ENCODE results near the gene MYL5.
A peak's percentile ranks its signal among the peaks of the same experiment; 100 is the strongest.
"Not testable (repeated sequence)": the region's sequence is repeated elsewhere in the genome, so short reads cannot be mapped to it uniquely, and the experiment has no call there.

MYL5 gene

DNA sequence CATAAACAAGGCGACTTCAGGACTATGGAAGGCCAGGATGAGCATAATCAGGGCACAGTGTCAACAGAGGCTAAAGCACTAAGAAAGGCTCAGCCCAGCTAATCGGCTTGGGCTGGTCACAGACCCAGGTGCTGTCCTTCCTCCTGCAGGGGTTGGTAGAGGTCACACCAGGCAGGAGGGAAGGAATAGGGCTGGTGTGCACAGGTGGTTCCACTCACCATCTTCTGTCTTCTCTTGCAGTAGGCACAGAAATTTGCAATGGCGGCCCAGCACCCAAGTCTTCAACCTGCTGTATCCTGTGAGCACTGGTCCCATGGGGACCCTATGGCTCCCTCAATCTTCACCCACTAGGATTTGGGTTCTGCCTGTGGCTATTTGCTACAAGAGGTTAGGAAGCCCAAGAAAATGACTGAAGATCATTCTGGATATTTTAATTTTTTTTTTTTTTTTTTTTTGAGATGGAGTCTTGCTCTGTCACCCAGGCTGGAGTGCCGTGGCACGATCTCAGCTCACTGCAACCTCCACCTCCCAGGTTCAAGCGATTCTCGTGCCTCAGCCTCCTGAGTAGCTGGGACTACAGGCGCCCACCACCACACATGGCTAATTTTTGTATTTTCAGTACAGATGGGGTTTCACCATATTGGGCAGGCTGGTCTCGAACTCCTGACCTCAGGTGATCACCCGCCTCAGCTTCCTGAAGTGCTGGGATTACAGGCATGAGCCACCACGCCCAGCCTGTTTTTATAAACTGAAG is 4.4 kb upstream of the MYL5 start:
- DNase-seq (ENCODE audit: low spot score): not testable (repeated sequence)

DNA sequence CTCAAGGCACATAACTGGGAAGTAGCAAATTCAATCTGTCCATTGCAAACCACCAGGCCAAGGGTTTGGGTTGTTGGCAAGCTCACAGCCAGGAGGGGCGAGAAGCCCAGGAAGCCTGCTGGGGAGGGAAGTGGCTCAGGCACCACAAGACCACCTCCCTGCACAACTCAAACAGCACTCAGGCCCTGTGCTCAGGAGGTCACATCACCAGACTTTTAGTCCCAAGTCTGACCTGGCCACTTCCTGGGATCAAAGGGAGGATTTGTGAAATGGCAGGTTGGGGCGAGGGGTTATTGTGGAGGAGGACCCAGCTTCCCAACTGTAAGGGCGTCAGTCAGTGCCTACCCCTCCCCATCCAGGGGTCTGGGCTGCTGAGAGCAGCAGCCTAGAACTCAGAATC is 2.6 kb upstream of the MYL5 start:
- DNase-seq (ENCODE audit: low spot score): no peak

DNA sequence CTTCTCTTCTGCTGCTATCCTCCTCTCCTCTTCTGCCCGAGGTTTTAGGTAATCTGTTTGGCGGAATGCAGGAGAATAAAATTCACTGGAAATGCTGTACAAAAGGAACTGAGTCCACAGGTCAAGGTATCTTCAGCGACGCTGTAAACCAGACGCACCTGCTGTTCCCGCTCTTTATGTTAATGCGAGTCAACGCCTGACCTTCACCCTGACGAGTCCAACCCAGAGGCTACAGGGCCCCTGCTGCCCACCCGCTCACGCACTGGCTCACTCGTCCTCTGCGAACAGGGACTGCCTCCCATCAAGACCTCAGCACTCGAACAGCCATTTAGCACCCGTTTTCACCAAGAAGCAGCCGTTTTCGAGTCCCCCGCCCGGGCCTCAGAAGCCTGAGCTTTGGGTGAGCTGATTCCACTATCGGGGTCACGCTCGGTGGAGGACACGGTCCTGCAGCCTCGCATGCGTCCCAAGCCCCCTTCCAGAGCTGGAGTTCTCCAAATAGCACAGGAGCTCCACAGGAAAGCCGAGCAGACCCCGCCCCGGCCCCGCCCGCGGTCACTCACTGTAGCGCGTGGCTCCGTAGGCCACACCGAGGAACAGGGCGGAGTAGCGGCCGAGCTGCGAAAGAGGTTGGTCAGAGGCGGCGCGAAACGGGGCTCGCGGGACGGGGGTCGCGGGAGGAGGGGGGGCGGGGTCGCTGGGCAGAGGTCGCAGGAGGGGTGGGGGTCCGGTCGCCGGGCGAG is 822 bp upstream of the MYL5 start:
- no peak for DNase-seq (ENCODE audit: low spot score)

DNA sequence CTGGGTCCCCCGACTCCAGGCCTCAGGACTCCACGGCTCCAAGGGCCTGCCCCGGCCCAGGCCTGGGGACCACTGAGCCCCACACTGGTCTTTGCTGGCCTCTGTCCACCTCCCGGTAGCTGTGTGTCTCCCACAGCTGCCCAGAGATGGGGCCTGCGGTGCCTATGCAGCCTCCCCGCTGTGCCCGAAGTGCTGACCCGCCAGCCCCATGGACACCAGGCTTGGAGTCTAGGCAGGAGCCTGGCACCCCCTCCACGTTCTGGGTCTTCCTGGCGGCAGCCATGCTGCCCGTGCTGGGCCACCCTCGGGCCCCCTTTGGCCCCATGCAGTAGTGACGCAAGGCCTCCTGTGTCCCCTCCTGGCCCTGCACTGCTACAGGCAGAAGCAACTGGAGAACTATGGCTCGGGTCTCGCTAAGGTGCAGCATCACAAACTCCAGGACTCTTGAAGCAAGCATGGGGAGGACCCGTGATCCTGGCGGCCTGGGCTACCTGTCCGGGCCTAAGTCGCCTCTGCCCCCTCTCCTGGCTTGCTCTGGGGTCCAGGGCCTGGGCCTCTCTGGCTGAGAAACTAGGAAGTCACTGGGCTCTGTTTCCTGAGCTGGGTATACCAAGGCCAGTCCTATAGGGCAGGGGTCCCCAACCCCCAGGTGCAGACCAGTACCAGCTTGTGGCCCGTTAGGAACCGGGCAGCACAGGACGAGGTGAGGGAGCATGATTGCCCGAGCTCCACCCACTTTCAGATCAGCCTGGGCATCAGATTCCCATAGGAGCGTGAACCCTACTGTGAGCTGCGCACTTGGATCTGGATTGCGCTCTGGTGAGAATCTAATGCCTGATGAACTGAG is 917 bp downstream of the MYL5 start:
- DNase-seq (ENCODE audit: low spot score): peak; percentile 31

DNA sequence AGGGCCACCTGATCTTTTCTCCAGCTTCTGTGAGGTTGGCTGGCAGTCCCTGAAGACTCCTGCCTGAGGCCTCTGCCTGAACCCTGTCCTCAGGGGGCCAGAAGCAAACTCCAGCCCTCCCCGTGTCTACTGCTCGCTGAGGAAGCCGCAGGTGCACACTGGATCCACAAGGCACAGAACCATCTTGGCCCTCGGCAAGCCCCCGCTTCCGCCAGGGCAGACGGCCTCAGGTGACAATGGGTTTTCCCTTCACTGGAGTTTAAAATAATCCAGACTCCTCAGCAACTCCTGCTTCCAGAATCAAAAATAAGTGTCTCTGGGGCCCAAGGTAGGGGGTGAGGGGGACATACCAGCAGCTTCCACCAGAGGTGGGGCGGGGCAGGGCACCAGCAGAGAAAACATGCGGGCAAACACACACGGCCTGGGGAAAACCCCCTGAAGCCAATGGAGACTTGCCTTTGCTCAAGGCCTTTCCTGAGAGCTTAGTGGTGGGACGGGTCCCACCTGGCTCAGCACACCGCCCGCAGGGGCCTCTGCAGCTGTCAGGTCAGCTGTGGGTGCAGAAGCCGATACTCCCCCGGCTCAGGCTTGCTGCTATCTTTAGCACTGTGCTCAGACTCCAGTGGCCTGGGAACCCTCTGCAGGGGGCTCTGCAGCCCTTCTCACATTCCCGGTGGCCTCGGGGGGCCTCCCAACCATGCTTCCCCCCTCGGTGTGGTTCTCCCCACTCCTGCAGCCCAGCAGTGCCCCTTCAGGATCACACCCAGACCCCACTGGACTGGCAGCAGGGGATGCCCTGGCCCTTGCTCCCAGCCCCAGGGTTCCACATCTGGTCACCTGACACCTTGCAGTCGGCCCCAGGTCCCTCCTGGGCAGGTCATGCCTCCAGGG is 1.9 kb downstream of the MYL5 start:
- DNase-seq (ENCODE audit: low spot score): peak; percentile 90

DNA sequence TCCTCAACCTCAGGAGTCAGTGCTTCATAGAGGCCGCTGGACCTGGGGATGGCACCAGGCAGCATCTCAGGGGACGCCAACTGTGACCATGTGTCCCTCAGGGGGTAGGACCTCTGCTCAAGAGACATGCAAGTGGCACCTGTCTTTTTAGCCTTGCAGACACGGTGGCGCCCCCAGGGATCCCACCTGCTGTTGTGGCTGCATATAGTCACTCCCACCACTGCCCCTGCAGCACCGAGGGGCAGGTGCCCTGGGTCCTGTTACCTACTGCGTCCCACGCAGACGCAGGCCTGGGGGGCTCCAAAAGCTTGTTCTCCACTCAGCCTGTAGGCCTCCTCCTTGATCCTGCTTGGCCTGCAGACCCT is 2.5 kb downstream of the MYL5 start:
- DNase-seq (ENCODE audit: low spot score): peak; percentile 76

DNA sequence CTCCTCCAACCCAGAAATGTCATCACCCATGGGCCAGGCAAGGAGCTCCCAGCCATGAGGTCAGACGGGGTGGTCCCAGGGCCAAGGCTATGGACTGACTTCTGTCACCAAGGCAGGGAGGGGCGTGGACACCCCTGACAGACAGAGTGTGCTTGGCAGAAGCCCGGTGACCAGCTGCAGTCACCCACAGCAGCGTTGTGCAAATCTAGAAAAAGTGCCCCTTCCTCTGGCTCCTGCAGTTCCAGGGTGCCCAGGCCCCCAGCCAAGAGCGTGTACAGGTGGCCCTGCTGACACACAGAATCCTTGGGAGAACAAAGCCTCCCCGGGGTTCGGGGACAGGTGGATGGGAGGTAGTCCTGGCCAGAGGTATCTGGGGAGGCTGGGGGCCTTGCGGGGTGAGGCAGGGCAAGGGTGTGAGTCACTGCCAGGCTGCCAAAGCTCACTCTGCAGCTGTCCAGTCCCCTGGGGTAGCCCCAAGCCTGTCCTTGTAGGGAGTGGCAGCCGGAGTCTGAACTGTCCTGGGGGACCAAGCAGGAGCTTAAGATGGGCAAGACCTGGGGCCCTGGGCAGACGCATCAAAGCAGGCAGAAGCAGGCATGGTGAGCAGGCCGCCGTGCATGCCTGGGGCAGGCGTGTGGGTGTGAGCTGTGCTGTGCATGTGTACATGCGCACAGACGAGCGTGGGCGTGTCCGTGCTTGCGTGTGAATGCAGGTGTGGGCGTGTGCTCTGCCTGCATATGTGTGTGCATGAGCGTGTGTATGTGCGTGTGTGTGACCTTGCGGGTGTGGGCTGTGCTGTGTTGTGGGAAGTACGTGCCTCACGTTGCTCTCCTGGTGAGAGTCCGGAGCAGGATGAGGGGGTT is 3.3 kb downstream of the MYL5 start:
- no peak for DNase-seq (ENCODE audit: low spot score)

DNA sequence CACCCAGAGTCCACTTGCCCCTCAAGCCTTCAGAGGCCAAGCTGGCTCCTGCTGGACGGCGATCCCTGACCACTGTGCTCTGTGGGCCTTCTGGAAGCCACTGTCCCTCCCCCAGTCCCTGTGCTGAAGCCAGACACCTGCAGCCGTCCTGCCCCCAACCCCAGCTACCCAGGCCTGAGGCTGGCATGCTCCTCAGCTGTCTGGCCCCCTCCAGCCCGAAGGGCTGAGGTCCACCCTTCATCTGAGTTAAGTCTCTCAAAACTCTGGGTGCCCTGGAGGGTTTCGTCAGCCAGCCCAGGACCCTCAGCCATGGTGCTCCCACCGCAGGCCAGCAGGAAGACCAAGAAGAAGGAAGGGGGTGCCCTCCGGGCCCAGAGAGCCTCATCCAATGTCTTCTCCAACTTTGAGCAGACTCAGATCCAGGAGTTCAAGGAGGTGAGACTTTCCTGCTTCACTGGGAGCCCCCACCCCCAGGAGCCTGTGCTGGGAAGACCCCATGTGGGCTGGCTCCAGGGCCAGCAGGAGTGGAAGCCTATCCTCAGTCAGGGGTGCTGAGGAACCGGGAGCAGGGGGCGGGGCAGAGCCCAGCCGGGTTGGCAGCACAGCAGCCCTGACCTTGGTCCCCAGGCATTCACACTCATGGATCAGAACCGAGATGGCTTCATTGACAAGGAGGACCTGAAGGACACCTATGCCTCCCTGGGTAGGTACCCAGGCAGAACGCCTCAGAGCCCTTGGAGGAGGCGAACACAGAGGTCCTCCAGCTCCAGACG is 4.2 kb downstream of the MYL5 start:
- DNase-seq (ENCODE audit: low spot score): no peak

DNA sequence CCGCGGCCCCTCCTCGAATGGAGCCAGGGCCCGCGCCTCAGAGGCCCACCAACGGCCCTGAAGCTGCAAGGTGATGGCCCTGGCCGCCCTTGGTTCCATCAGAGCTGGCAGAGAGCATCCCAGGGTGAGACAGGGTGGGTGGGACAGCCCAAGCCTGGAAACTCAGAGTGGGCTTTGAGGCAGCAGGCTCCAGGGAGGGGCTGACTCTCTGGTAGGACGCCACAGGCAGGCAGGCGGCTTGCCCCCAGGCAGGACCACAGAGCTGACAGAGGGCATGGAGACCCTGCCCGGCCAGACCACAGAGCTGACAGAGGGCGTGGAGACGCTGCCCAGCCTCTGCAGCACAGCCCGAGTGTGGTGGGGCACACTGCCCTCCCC is 4.8 kb downstream of the MYL5 start:
- no peak for DNase-seq (ENCODE audit: low spot score)

DNA sequence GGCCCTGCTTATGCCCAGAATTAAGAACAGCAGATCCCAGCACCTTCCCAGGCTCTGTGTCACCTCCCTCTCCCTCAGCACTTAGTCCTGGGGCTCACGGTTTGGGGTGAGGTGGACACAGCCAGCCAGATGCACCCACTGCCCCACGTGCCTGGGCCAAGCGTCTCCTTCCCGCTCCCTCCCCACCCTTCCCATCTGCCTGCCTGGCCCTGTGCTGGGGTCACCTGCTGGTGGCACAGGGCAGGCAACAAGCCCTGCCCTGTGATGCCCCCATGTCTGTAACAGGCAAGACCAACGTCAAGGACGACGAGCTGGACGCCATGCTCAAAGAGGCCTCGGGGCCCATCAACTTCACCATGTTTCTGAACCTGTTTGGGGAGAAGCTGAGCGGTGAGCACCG is 5.3 kb downstream of the MYL5 start:
- DNase-seq (ENCODE audit: low spot score): no peak

DNA sequence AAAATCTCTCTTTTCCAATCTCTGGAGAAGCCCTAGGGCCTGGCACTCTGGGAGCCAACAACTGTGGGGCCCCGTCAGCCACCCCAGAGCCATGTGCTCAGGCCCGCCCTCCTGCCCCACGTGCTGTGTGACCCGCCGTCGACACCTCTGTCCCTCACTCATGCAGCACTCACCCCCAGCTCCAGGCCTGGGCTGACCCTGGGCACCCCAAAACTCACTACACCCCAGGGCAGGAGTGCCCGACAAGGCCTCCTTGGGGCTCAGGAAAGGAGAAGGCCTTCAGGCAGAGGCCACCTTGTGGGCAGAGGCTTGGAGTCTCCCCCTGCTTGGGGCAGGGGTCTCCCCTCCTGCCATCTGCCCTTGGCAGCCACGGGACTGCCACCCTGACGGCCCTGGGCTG is 5.7 kb downstream of the MYL5 start:
- DNase-seq (ENCODE audit: low spot score): no peak

DNA sequence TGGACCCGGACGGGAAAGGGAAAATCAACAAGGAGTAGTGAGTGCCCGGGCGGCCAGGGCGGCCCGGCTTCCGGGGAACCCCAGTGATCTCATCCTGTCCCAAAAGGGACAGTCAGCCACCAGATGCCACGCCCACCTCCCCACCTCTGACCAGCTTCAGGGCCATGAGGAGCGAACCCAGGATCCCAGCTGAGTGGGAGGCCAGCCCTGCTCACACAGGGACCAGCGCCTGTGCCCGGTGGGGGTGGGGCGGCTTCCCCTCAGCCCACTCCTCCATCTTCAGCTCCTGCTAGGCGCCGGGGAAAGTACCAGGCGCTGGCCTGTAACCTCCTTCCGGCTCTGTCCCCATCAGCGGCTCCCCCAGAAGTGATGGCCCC is 6.2 kb downstream of the MYL5 start:
- DNase-seq (ENCODE audit: low spot score): no peak

DNA sequence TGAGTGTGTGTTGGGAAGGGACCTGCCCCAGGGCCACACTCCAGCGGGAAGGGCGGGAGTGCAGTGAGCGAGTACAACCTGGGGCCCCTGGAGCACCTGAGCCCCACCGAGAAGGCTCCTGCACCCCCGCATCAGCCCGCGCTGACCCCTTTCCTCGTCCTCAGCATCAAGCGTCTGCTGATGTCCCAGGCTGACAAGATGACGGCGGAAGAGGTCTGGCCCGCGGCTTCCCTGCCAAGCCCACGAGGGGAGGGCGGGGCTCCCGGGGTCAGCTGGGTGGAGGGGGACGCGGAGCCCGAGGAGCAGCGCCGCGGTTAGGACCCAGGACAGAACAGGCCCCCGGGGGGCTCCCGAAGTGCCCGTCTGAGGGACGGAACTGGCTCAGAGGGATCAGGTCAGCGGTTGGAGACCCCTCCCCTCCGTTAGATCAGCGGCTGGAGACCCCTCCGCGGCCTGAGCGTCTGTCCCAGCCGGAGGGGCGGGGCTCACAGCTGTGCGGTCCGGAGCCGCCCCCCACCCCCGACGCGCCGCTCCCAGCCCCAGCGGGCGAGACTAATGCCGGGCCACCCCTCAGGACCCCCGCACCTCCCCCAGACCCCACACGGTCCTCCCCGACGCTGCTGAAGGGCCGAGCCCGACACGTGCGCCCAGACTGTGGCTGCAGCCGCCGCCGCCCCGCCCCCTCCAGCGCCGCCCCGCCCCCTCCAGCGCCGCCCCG is 6.7 kb downstream of the MYL5 start:
- peak; percentile 52 for DNase-seq (ENCODE audit: low spot score)

DNA sequence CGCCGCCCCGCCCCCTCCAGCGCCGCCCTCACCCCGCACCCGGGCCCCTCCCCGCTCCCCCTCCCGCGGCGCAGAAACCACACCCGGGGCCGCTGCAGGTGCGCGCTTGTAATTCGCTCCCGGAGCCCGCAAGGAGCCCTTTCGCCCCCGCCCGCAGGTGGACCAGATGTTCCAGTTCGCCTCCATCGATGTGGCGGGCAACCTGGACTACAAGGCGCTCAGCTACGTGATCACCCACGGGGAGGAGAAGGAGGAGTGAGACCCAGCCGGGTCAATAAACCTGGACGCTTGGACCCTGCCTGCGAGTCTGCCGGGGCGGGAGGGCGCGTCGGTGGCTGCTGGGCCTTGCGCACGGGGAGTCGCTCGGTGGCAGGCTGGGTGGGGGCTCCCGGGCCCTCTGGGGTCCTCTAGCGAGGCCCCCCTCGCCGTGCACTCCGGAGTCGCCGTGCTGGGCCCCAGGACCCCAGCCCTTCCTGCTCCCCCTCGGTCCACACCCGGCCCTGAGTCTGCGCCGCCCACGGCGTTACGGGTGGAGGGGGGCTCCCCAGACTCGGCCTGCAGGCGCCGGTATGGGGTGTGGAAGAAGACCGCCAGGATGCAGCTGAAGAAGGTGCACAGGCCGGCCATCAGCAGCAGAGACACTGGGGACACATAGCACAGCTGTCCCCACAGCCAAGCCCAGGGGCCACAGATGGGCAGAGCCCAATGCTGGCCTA is 7.6 kb downstream of the MYL5 start:
- DNase-seq (ENCODE audit: low spot score): peak; percentile 52

DNA sequence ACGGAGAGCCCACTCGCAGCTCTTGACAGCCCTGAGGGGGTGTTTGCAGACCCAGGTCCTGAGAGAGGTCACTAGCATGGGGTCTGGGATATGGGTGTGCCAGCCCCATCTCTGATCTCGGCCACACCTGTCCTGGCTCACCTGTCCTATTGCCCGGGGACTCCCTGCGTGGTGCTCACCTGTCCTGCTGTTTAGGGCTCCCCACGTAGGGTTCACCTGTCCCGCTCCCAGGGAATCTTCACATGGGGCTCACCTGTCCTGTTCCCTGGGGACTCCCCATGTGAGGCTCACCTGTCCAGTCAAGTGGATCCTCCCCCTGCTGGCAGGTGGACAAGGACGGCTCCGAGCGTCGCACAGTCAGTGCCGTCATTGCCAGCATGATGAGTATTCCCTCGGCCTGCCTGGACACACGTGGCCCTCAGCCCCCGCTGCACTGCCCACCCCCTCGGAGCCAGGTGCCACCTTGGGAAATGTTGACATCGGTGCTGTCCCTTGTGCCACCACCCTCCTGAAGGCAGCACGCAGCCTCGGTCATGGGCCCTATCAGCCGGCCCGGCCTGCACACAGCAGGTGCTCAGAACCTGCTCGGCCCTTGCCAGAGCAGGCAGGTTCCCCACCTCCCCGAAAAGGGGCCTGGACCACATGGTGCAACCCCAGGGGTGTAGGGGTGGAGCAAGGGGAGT is 8.3 kb downstream of the MYL5 start:
- no peak for DNase-seq (ENCODE audit: low spot score)

DNA sequence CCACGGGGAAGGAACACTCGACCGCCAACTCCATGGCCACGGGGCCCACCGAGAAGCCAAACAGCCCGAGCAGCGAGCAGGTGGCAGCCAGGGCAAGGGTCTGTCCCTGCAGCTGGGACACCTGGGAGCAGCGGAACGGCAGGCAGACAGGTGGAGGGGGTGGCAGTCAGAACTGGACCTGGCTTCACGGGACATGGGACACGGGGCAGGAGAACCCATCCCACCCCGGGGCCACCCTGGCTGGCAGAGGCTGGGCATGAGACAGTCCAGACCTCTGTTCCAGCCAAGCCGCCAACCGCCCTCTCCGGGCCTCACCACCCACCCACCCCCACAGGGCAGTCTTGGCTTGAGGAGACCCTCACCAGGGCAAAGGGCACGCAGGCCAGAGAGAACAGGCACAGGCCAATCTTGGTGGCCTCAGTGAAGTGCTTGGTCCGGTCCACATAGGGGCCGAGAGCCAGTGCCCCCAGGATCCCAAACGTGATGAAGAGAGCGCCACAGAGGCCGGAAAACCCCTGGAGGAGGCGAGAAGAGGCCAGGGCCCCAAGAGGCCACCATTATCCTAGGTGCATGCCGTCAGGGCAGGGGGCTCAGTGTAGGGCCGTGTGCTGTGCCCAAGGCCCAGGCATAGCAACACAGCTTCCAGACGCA is 9.0 kb downstream of the MYL5 start:
- DNase-seq (ENCODE audit: low spot score): no peak

DNA sequence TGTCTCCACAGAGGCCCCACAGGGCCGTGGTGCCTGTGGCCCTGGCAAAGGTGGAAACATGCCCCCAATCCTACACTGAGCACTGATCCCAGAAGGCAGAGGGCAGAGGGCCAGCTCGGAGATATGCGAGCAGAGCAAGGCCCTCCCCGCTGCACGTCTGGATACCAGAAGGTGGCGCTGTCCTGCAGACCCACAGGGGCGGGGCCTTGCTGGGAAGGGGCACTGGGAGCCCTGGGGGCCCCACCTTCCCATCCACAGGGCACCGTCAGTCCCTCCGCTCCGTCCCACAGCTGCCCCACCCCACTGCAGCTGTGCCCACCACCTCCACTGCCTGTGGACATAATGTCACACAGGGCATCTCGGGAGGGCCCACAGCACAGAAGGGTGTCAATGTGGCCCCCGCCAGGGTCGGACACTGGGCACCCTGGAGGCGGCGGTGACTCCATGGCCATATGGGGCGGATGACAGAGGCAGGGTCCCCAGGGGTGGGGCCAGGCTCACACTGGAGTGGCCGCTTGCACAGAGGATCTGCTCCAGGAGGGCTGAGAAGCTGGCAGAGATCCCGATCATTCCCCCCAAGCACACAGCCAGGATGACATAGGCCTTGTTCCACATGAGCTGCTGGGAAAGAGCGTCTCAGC is 9.8 kb downstream of the MYL5 start:
- DNase-seq (ENCODE audit: low spot score): peak; percentile 38
